ENCODE measurements around the gene PLXNA2.

PLXNA2 gene

GRCh38 chr1:208029381-208030287 is 214.6 kb downstream of the PLXNA2 start:
- H3K36me3 ChIP-seq (ENCODE audit: insufficient read depth, low read length): no peaks in the 10 kb centered on the region
- no peak overlapping the region for H3K4me3 ChIP-seq (ENCODE audit: low read depth in 1 of 2, low read length in 2 of 2)
- H3K27ac ChIP-seq (ENCODE audit: low read length): no peak overlapping the region
- ATAC-seq (ENCODE audit: insufficient read depth, low read depth) (no peak), DNase-seq (no peak)
- H4K20me1 ChIP-seq (ENCODE audit: insufficient read depth, low read length): no peaks in the 10 kb centered on the region
- H2AFZ ChIP-seq (ENCODE audit: low read depth, low read length): no peak overlapping the region
- no peaks in the 10 kb centered on the region for H3K9me3 ChIP-seq (ENCODE audit: insufficient read depth, low read length, severe bottlenecking)
- no peaks in the 10 kb centered on the region for H3K4me1 ChIP-seq (ENCODE audit: insufficient read depth, low read length)
- H3K27me3 ChIP-seq (ENCODE audit: insufficient read depth, low read length, poor library complexity): peaks cover 19% of the 10 kb centered on the region
- no peak overlapping the region for H3K4me2 ChIP-seq (ENCODE audit: insufficient read depth, low read length)
- TF ChIP-seq EZH2 (IDR thresholded peaks at IDR 0.05; ENCODE audit: borderline replicate concordance, low read depth, low read length, severe bottlenecking): no peak
- TF ChIP-seq, protein P1, sequence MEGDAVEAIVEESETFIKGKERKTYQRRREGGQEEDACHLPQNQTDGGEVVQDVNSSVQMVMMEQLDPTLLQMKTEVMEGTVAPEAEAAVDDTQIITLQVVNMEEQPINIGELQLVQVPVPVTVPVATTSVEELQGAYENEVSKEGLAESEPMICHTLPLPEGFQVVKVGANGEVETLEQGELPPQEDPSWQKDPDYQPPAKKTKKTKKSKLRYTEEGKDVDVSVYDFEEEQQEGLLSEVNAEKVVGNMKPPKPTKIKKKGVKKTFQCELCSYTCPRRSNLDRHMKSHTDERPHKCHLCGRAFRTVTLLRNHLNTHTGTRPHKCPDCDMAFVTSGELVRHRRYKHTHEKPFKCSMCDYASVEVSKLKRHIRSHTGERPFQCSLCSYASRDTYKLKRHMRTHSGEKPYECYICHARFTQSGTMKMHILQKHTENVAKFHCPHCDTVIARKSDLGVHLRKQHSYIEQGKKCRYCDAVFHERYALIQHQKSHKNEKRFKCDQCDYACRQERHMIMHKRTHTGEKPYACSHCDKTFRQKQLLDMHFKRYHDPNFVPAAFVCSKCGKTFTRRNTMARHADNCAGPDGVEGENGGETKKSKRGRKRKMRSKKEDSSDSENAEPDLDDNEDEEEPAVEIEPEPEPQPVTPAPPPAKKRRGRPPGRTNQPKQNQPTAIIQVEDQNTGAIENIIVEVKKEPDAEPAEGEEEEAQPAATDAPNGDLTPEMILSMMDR (IDR thresholded peaks at IDR 0.05; ENCODE audit: borderline replicate concordance, extremely low read depth, low read length, poor library complexity, severe bottlenecking): no peak
- H3K9ac ChIP-seq (ENCODE audit: low read depth, low read length): no peak overlapping the region
- H3K79me2 ChIP-seq (ENCODE audit: insufficient read depth, low read length): no peaks in the 10 kb centered on the region

DNA sequence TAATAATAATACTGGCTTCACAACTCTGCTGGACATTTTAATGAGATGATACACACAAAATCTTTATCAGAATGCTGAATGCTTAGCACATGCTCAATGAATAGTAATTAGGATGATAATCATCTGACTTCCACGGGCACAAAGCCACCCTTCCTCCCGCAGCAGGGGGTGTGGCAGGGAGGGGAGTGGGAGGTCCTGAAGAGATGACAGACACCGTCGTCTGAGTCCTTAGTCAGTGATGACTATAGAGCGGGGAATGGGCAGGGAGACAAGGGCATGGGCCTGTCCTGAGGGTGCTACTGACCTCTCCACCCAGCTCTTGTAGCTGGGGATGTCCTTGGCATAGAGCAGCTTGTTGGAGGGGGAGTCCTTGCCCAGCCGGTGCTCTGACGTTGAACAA is 215.7 kb downstream of the PLXNA2 start:
- TF ChIP-seq, protein P1 (IDR thresholded peaks at IDR 0.05; ENCODE audit: borderline replicate concordance, extremely low read depth, low read length, poor library complexity, severe bottlenecking): no peak
- TF ChIP-seq EZH2 (IDR thresholded peaks at IDR 0.05; ENCODE audit: borderline replicate concordance, low read depth, low read length, severe bottlenecking): no peak
- ATAC-seq (ENCODE audit: insufficient read depth, low read depth): no peak

DNA sequence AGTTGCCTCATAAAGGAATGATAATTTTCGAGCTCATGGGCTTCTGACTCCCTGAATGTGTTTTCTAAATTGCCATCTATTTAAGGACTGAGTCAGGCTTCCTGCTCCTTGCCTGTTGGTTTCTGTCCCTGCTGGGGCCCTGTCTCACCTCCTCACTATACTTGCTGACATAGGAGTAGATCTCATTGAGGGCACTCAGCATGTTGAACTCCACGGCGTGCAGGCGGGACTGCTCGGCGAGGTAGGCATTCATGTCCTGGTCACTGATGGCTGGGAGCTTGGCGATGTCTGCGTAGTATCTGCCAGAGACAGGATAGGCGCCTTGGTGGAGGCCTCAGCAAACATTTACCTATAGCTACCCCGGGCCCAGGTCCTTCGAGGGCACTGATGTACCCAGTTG is 216.3 kb downstream of the PLXNA2 start:
- no peaks in the 10 kb centered on the region for H3K36me3 ChIP-seq (ENCODE audit: insufficient read depth, low read length)

More for the DNA sequence above, 215.7 kb downstream of the PLXNA2 start:
- H3K27ac ChIP-seq (ENCODE audit: low read length): no peak overlapping the region
- H3K4me2 ChIP-seq (ENCODE audit: insufficient read depth, low read length): no peak overlapping the region
- no peak overlapping the region for H2AFZ ChIP-seq (ENCODE audit: low read depth, low read length)
- H3K9me3 ChIP-seq (ENCODE audit: insufficient read depth, low read length, severe bottlenecking): no peaks in the 10 kb centered on the region
- DNase-seq: no peak
- H3K27me3 ChIP-seq (ENCODE audit: insufficient read depth, low read length, poor library complexity): peaks cover 25% of the 10 kb centered on the region
- H3K4me1 ChIP-seq (ENCODE audit: insufficient read depth, low read length): no peaks in the 10 kb centered on the region
- H3K4me3 ChIP-seq (ENCODE audit: low read depth in 1 of 2, low read length in 2 of 2): no peak overlapping the region
- no peak overlapping the region for H3K9ac ChIP-seq (ENCODE audit: low read depth, low read length)
- H4K20me1 ChIP-seq (ENCODE audit: insufficient read depth, low read length): no peaks in the 10 kb centered on the region
- H3K36me3 ChIP-seq (ENCODE audit: insufficient read depth, low read length): no peaks in the 10 kb centered on the region
- H3K79me2 ChIP-seq (ENCODE audit: insufficient read depth, low read length): no peaks in the 10 kb centered on the region

More for the DNA sequence above, 216.3 kb downstream of the PLXNA2 start:
- Histone ChIP-seq H3K27me3 (ENCODE audit: insufficient read depth, low read length, poor library complexity) (peaks cover 27% of the 10 kb centered on the region), H2AFZ (ENCODE audit: low read depth, low read length) (no peak overlapping the region), H3K27ac (ENCODE audit: low read length) (no peak overlapping the region), H3K4me2 (ENCODE audit: insufficient read depth, low read length) (no peak overlapping the region), H3K4me1 (ENCODE audit: insufficient read depth, low read length) (no peaks in the 10 kb centered on the region), H3K9me3 (ENCODE audit: insufficient read depth, low read length, severe bottlenecking) (no peaks in the 10 kb centered on the region), H3K9ac (ENCODE audit: low read depth, low read length) (no peak overlapping the region), H3K4me3 (ENCODE audit: low read depth in 1 of 2, low read length in 2 of 2) (no peak overlapping the region), H4K20me1 (ENCODE audit: insufficient read depth, low read length) (no peaks in the 10 kb centered on the region), H3K79me2 (ENCODE audit: insufficient read depth, low read length) (no peaks in the 10 kb centered on the region)
- ATAC-seq (ENCODE audit: insufficient read depth, low read depth) (no peak), DNase-seq (no peak)
- no peak for TF ChIP-seq EZH2 (IDR thresholded peaks at IDR 0.05; ENCODE audit: borderline replicate concordance, low read depth, low read length, severe bottlenecking)
- TF ChIP-seq, protein P1 (IDR thresholded peaks at IDR 0.05; ENCODE audit: borderline replicate concordance, extremely low read depth, low read length, poor library complexity, severe bottlenecking): no peak
